LNCaP clone FGC (cell line): ENCODE results near the gene MOG.
A peak's percentile ranks its signal among the peaks of the same experiment; 100 is the strongest.

Experiments used
- DNase-seq: peaks from one replicate; pipeline ENCODE4 v3.0.0-alpha.2; 2011; ENCODE audit warnings: low read depth
- H3K4me3 ChIP-seq: 2 replicates; pipeline ENCODE4 v1.5.1; 2011; ENCODE audit warnings: mild to moderate bottlenecking, low read depth, low read length, control low read depth
- TF ChIP-seq, protein P1 (sequence below): IDR thresholded peaks from 2 replicates; pipeline ENCODE4 v1.5.1; 2012; ENCODE audit warnings: mild to moderate bottlenecking; ENCODE audit not compliant: control insufficient read depth, insufficient read depth; ENCODE audit errors: extremely low read depth

MOG gene

DNA sequence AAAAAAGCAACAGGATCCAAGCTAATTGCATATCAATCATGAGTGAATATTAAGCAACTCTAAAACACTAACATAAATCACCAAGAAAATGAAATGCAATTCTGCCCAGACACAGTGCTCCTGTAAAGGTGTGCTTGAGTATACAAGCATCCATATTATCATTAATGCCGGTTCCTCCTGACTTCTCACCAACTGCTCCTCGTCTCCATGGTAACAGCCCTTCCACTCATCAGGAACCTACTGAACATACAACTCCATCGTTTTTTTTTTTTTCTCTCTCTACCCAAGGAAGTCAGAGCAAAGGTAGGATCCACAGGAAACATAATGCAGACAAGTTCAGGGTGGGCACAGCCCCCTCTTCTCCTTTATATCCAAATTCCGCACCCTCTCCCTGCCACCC, 36.3 kb upstream of the MOG start:
- TF ChIP-seq, protein P1, sequence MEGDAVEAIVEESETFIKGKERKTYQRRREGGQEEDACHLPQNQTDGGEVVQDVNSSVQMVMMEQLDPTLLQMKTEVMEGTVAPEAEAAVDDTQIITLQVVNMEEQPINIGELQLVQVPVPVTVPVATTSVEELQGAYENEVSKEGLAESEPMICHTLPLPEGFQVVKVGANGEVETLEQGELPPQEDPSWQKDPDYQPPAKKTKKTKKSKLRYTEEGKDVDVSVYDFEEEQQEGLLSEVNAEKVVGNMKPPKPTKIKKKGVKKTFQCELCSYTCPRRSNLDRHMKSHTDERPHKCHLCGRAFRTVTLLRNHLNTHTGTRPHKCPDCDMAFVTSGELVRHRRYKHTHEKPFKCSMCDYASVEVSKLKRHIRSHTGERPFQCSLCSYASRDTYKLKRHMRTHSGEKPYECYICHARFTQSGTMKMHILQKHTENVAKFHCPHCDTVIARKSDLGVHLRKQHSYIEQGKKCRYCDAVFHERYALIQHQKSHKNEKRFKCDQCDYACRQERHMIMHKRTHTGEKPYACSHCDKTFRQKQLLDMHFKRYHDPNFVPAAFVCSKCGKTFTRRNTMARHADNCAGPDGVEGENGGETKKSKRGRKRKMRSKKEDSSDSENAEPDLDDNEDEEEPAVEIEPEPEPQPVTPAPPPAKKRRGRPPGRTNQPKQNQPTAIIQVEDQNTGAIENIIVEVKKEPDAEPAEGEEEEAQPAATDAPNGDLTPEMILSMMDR: no peak
- DNase-seq: no peak
- H3K4me3 ChIP-seq: no peak overlapping the region

DNA sequence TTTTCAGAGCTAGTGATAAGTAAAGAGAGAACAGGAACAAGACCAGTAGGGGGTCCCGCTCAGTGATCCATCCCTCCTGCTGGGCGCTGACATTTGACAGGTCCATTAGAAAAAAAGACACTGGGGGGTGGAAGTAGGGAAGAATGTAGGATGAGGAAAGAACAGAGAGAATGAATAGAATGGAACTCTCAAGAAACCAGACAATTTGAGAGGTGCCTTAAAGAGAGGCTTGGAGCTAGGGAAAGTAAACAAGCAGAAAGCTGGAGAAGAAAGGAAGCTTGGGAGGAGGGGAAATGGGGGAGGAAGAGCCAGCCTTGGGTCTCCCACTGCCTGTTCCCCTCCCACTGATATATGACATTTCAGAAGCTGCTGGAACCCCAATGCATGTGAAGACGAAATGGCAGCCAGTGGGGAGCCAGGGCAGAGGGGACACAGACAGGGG, 32.4 kb upstream of the MOG start:
- TF ChIP-seq, protein P1: no peak
- no peak for DNase-seq
- no peak overlapping the region for H3K4me3 ChIP-seq

DNA sequence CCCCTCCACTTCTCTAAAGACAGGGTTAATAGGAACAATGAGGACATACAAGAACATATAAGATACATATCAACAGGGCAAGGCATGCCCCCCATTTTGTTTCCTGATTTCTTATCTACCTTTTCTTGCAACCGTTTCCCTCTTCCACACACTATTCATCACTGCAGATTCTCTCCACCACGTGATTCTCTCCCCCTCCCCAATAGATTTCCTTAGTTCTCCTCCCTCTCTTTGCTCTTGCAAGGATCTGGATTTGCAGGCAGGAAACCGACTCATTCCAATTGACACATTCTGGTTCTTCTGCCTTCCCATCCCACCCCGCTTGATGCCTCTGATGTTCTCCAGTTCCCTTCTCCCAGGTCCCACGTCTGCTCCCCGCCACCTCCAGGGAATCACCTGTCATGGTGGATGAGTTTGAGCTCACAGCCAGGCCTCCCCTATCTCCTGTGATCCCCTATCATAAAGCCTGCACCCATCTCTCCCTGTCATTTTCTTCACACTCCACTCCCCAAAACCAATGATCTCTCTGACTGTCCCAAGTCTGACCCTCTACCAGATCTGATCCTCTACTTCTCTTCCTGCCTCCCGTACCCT, 31.5 kb upstream of the MOG start:
- no peak overlapping the region for H3K4me3 ChIP-seq
- TF ChIP-seq, protein P1: no peak
- no peak for DNase-seq

DNA sequence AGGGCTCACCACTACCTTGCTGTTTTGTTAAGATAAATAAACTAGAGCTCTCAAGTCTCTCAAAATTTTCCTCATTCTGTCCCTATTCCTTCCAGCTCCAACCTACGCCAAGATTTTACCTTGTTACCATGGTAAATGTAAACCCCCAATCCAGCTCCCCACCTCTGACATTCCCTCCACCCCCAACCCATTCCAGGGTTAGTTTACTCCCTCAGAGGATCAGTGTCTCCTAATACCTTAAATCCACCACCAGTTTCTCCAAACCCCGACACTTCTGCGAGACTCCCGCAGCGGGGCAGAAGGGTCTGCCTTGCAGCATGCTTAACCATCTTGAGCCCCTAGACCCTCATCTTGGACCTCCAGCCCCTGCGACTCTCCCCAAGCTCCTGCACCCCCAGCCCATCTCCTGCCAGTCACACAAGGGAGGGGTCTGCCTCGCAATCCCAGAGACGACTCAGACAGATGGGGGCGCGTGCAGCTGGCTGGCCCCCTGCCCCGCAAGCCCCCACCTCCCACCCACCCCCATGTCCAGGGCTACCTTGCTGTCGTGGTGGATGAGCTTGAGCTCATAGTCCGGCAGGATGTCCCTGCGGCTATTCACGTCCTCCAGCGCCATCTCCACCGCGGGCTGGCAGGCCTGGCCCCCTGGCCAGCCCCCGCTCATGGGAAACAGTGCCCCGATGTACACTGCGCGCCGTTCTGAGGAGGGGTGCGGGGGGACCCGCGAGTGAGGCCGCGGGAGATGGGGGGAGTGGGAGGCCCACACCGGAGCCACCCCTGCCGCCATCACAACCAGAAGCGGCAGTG, 29.7 kb upstream of the MOG start:
- TF ChIP-seq, protein P1: no peak
- DNase-seq: no peak
- no peak overlapping the region for H3K4me3 ChIP-seq

DNA sequence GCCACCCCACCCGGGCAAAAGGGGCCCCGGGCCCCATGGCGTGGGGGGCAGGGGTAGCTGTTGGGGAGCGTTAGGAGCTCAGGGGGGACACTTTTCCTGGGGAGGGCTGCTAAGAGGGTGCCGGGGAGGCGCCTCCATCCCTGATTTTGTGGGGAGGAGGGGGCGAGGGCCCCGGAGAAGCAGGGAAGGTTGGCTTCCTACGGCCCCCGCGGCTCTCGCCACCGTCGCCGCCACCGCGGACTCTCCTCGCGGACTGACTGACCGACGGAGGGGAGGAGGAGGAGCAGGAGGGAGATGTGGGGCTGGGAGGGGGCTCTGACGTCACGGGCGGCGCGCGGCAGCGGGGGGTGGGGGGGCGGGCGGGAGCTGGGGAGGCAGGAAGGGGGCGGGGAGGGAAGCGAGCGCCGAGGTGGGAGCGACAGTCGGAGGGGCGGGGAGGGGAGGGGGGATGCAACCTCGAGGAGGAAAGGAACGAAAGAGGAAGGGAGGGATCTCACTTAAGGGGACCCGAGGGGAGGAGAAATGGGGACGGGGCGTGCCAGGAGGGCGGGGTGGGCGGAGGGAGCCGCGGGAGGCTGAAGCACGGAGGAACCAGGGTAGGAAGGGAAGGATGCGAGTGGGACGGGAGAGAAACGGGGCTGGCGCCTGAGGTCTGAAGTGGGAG, 29.0 kb upstream of the MOG start:
- DNase-seq: no peak

DNA sequence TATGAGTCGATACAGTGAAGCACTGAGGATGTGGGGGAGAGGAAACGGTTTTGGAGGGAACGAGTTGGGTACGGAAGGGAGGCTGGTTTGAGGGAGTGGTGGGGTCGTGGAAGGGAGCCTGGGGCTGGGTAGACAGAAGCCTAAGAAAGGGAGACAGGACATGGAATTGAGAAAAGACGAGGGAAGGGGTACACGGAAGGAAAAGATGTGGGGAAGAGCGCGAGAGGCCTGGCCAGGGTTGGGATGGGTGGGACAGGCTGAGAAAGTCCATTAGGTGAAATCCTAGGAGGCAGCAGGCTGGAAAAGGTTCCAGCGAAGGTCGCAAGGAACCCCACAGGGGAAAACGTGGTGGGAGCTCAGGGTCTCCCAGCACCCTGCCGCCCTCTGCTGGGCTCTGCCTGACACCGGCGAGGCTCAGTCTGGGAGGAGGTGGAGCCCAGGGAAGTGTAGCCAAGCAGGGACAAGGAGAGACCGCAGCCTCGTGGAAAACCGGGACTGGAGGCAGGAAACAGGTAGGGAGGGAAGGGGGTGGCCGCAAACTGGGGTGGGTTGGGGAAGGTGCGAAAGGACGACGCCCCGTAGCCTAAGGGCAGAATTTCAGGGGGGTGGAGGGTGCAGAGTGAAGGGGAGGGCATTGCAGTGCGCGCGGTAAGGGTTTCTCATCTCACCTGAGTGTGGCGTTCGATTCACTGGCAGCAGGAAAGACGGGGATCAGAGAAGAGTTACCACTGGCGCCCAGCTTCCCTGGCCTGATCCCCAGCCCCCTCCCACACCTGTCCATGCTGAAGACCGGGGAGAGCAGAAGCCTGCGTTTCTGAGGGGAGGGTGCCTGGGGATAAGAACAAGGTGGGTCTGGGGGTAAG, 28.2 kb upstream of the MOG start:
- TF ChIP-seq, protein P1: peak; percentile 85
- peak overlapping the region; percentile 58 for H3K4me3 ChIP-seq
- DNase-seq: no peak

More for the DNA sequence above, 29.0 kb upstream of the MOG start:
- peak overlapping the region; percentile 58 for H3K4me3 ChIP-seq
- TF ChIP-seq, protein P1: no peak
